ENCODE results near the gene UNC119B. TPM values are rescaled to one million over a fixed set of nuclear protein-coding genes. Genes with fewer than 3 reads are reported as not detected.

Gene UNC119B
- total RNA-seq, 1 experiment from 2014 or later, result 11.6 TPM

- no peak for DNase-seq (ENCODE audit: low read depth, low spot score)
- in situ Hi-C loops (cut with HindIII; ENCODE audit: low pct_unique_long_range_greater_than_20kb, low sequenced_read_pairs), result no loop called here
Observed at GRCh38 chr12:120708651-120709050, 1.6 kb upstream of the UNC119B start.

- no peak for DNase-seq (ENCODE audit: low read depth, low spot score)
- in situ Hi-C loops (cut with HindIII; ENCODE audit: low pct_unique_long_range_greater_than_20kb, low sequenced_read_pairs), result no loop called here
Observed at GRCh38 chr12:120710805-120711296, 593 bp downstream of the UNC119B start.

- in situ Hi-C loops (cut with HindIII; ENCODE audit: low pct_unique_long_range_greater_than_20kb, low sequenced_read_pairs), result no loop called here
- DNase-seq (ENCODE audit: low read depth, low spot score), result no peak
Observed at GRCh38 chr12:120711411-120711810, 1.2 kb downstream of the UNC119B start.

- no peak for DNase-seq (ENCODE audit: low read depth, low spot score)
- in situ Hi-C loops (cut with HindIII; ENCODE audit: low pct_unique_long_range_greater_than_20kb, low sequenced_read_pairs), result no loop called here
Observed at GRCh38 chr12:120712610-120713009, 2.4 kb downstream of the UNC119B start.

- in situ Hi-C loops (cut with HindIII; ENCODE audit: low pct_unique_long_range_greater_than_20kb, low sequenced_read_pairs), result no loop called here
- peak; percentile 90 for DNase-seq (ENCODE audit: low read depth, low spot score)
Observed at GRCh38 chr12:120713861-120714482, 3.7 kb downstream of the UNC119B start.

DNA sequence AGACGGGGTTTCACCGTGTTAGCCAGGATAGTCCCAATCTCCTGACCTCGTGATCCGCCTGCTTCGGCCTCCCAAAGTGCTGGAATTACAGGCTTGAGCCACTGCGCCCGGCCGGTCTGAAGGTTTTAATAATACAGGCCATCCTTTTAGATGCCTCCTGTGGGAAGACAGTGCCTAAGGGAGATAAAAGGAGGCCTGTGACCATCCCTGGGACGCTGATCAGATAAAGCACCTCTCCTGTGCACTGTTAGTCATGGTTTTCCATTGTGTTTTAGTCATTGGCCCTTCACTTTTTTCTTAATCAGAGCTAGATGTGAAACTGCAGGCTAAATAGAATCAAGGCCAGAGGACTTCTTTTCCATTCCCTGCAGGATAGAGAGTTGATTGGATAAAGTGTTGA is 7.8 kb downstream of the UNC119B start:
- no peak for DNase-seq (ENCODE audit: low read depth, low spot score)
- in situ Hi-C loops (cut with HindIII; ENCODE audit: low pct_unique_long_range_greater_than_20kb, low sequenced_read_pairs), result no loop called here

DNA sequence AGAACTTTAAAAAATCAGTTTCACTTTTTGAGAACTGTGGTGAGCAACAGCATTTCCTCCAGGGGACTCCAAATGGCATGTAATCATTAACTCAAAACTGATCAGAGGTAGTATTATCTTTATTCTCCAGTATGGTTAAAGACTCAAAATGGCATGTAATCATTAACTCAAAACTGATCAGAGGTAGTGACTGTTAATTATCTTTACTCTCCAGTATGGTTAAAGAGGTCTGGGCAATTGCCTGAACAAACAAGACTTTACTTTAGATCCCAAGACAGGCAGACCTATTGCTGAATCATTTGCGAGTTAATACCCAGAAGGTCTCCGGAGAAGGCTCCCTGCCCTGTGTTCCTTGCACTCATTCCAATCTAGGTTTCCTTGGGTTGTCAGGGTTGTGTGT is 8.8 kb downstream of the UNC119B start:
- no peak for DNase-seq (ENCODE audit: low read depth, low spot score)
- in situ Hi-C loops (cut with HindIII; ENCODE audit: low pct_unique_long_range_greater_than_20kb, low sequenced_read_pairs), result no loop called here

DNA sequence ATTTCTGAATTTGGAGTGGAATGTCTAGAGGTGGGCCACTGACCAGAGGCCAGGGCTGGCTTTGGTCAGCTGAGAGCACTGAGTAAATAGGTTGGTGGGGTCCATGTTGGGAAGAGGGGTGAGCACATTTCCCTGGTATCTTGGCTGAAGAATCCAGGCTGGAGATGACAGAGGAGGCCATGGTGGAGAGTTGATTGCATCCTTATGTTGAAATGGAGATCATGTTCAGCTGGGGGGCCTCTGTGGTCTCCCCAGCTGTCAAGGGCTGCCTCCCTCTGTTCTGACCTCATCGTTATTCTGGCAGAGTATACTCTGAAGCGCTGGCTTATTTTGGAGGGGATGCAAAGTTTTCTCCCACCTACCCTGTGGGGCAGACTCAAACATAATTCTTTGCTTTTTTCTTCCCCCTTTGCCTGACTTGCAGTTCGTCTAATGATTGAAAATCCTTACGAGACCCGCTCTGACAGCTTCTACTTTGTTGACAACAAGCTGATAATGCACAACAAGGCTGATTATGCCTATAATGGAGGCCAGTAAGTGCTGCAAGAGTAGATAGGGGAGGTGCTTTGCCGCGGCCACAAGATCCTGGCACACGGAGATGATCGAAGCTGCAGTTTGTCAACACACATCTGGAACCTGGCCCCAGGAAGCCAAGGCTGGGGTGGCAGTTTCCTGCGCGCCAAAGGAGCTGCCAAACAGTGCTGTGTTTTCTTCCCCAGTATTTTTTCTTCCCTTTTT is 9.4 kb downstream of the UNC119B start:
- DNase-seq (ENCODE audit: low read depth, low spot score), result no peak
- in situ Hi-C loops (cut with HindIII; ENCODE audit: low pct_unique_long_range_greater_than_20kb, low sequenced_read_pairs), result no loop called here

DNA sequence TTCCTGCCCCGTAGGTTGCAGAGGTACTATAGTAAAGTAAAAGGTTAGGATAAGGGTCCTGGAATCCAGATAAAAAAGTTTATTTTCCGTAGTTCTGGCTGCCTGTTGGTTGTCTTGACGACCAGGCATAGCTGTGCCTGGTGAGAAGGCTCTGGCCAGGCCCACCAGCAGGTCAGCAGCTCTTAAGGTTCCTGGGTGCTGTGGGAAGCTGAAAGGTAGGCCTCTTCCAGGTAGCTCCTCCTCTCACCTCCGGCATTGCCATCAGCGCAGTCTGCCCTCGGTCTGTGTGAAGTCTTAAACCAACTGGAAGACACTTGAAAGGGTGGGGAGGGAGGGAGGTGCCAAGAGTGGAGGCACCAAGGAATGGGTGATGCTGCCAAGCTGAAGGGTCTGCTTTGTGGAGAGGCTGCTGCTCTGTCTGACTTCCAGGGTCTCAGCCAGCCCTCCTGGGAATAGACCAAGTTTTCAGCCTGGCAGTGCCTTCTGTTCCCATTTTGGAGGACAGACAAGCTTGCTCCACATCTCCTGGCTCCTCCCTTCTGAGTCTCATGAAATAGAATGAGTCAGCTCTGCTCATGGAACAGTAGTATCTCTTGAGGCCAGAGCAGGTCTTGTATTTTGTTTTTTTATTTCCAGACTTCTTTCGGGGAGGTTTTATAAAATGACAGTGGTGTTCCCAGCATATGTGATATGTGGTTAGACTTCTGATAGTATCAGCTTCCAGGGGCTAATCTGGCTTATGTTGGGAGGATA is 10.2 kb downstream of the UNC119B start:
- no peak for DNase-seq (ENCODE audit: low read depth, low spot score)
- in situ Hi-C loops (cut with HindIII; ENCODE audit: low pct_unique_long_range_greater_than_20kb, low sequenced_read_pairs), result no loop called here

DNA sequence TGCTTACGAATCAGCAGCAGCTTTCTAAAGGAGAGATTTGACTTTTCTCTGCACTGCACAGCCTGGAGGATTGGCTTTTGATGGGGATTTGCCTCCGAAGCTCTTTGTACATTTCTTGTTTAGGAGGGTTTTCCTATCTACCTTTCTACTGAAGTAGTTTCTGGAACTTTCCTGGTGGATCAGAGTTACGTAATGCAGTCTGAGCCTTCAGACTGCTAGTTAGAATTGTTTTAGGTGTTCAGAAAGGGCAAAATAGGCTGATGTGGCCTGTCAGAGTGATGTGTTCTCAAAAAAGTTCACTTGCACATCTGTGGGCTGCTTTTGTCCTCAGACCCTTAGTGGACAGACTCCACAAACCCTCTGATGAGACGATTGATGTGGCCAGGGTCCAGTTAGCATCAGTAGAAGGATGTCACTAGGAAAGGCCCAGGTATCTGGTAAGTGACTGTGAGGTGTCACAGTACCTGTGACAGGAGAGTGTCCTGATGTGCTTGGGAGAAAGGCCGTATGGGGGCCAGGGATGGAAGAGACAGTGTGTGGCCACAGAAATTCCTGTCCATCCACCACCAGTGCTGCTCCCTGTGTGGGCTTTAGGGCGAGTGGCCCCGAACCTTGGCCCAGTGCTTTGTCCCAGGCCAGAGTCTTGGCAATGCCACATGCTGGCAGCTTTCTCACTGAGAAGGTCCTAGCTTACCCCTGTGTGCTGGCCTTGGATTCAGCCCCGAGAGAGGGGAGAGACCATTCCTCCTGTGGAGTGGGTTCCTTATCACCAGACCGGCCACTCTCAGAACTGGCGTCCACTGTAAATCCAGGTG is 10.9 kb downstream of the UNC119B start:
- DNase-seq (ENCODE audit: low read depth, low spot score), result no peak
- in situ Hi-C loops (cut with HindIII; ENCODE audit: low pct_unique_long_range_greater_than_20kb, low sequenced_read_pairs), result no loop called here

DNA sequence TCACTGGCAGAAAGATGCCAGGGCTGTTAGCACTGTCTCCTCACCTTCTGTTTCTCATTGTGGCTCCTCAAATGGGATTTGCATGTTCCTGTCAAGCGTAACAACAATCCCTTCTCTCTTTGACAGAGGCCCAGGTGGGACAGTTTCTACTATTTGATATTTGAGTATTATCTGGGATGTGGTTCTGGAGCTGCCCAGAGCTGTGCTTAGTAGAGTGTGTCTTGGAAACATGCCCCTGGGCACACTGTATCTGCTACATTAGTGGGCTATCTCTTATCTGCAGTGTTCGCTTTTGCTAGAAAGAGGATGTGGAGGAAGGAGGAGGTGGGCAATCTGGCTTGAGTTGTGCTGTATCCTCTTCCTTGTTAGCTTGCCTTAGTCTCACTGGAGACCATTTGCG is 11.6 kb downstream of the UNC119B start:
- in situ Hi-C loops (cut with HindIII; ENCODE audit: low pct_unique_long_range_greater_than_20kb, low sequenced_read_pairs), result no loop called here
- no peak for DNase-seq (ENCODE audit: low read depth, low spot score)

DNA sequence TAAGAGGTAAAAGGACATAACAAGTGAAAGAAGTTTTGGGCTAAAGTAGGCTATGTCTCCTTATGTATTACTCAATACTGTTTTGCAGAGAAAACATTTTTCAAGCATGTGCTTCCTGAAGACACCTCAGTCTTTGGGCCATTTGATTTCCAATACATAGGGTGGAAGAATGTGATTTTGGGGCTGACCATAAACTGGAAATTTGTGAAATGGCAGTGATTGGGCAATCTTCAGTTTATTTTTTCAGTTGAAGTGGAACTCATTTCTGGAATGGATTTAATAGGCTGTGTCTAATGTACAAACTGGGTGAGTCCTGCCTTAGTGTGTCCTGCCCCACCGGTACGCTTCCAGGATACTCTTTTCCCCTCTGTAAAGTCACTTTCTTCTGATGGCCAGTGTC is 12.5 kb downstream of the UNC119B start:
- no peak for DNase-seq (ENCODE audit: low read depth, low spot score)
- in situ Hi-C loops (cut with HindIII; ENCODE audit: low pct_unique_long_range_greater_than_20kb, low sequenced_read_pairs), result no loop called here

- DNase-seq (ENCODE audit: low read depth, low spot score), result no peak
- in situ Hi-C loops (cut with HindIII; ENCODE audit: low pct_unique_long_range_greater_than_20kb, low sequenced_read_pairs), result no loop called here
Observed at GRCh38 chr12:120724720-120725119, 14.5 kb downstream of the UNC119B start.

DNA sequence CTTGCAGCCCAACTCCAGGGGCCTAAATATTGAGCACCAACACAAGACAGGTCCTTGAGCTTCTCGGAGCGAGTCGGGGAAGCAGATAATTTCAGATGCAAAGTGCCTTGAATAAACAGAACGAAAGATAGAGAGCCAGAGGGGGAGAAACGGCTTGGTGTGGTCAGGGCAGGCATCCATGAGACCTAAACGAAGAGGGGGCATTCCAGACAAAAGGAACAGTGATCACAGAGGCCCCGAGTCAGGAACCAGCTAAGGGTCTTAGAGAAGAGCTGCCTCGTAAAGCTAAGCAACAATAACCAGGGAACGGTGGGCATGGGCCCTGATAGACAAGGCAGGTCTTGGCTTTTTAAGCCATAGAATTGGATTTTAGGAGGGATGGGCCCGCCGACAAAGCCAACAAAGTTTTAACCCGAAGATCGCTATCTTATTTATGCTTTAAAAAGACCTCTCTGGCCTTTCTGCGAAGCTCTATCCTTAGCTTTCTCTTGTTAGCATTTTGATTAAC is 14.9 kb downstream of the UNC119B start:
- in situ Hi-C loops (cut with HindIII; ENCODE audit: low pct_unique_long_range_greater_than_20kb, low sequenced_read_pairs), result no loop called here
- DNase-seq (ENCODE audit: low read depth, low spot score), result no peak

DNA sequence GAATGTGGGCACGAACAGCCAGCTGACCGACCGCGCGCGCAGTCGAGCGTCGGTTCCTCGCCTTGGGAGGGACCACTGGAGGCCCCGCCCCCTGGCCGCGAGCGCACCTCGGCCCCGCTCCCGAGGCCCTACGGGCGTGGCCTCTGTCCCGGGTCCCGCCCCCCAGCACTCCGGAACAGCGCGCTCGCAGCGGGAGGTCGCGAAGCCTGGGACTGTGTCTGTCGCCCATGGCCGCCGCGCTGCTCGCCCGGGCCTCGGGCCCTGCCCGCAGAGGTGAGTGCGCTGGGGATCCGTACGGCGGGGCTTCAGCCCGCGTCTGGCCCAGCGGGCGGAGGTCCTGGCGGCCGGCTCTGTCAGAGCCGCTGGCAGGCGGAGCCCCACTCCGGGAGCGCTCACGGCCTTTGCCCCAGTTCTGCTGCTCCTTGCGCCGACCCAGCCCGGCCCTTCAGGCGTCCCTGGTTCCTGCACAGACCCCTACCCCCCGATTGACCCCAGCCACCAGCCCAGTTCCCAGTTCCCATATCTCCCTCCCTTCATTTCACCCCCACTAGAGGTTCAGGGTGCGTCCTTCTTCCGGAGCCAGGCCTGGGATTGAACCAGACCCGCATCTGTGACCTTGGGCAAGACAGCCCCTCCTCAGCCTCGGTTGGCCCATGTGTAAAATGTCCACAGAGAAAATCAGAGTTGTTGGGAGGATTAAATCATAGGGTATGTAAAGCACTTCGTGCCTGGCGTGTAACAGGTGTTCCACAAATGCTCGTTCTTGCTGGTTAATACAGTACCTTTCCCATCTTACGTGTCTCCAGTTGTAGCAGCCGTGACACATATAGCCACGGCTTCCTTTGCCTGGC is 15.6 kb downstream of the UNC119B start, which contains the start of gene ACADS:
ACADS (plus strand) TSS at position 168 of the 851 bp plus-strand sequence; CDS start at position 228, 60 bp downstream.
- in situ Hi-C loops (cut with HindIII; ENCODE audit: low pct_unique_long_range_greater_than_20kb, low sequenced_read_pairs), result no loop called here

GRCh38 chr12:120726510-120726793 is 16.2 kb downstream of the UNC119B start:
- no peak for DNase-seq (ENCODE audit: low read depth, low spot score)
- in situ Hi-C loops (cut with HindIII; ENCODE audit: low pct_unique_long_range_greater_than_20kb, low sequenced_read_pairs), result no loop called here

More for the DNA sequence above, 15.6 kb downstream of the UNC119B start, which contains the start of gene ACADS:
- peak; percentile 86 for DNase-seq (ENCODE audit: low read depth, low spot score)

DNA sequence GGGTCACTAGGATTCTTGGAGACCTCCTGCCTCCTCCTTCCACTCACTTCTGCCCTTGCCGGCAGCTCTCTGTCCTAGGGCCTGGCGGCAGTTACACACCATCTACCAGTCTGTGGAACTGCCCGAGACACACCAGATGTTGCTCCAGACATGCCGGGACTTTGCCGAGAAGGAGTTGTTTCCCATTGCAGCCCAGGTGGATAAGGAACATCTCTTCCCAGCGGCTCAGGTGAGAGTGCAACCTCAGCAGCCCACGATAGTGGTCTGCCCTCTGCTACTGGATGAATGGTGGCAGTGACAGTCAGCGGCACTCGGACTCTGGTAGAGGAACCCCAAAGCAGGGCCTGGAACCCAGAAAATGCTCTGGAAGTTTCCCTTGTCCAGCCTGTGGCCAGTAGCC is 16.7 kb downstream of the UNC119B start:
- DNase-seq (ENCODE audit: low read depth, low spot score), result no peak
- in situ Hi-C loops (cut with HindIII; ENCODE audit: low pct_unique_long_range_greater_than_20kb, low sequenced_read_pairs), result no loop called here
